Upper lobe of left lung (tissue), 4 donors: ENCODE measurements around the gene AP1B1.

Source experiments
- CTCF ChIP-seq, 6 experiments: fragments of 450-650 bp in 4 of 6; fragments of 200-600 bp in 2 of 6; sonication (generic) in 2 of 6; IDR thresholded peaks; one replicate each; pipeline ENCODE4 v1.5.1; 2016 to 2019; ENCODE audit warnings: antibody characterized with exemption in 6 of 6
- EP300 ChIP-seq, 4 donors: sonication (generic); formaldehyde crosslinking; IDR thresholded peaks; one replicate each; pipeline ENCODE4 v1.5.1; 2017; ENCODE audit warnings: antibody characterized with exemption in 4 of 4, control low read depth in 2 of 4
- POLR2A ChIP-seq, 4 donors: fragments of 450-650 bp; IDR thresholded peaks; one replicate each; pipeline ENCODE4 v1.5.1; 2016 to 2017; ENCODE audit warnings: antibody characterized with exemption in 4 of 4, mild to moderate bottlenecking in 2 of 4
- POLR2AphosphoS5 ChIP-seq, 2 donors: sonication (generic); formaldehyde crosslinking; IDR thresholded peaks; one replicate each; pipeline ENCODE4 v1.5.1; 2017; ENCODE audit warnings: antibody characterized with exemption in 2 of 2

GRCh38 chr22:29306835-29307595, 81.4 kb downstream of the AP1B1 start:
- TF ChIP-seq CTCF (IDR thresholded peaks at IDR 0.05) (peak in 4 of 6 experiments; percentile 6 to 28 (median 18)), POLR2AphosphoS5 (IDR thresholded peaks at IDR 0.05) (peak in 1 of 2 donors; percentile 46), EP300 (IDR thresholded peaks at IDR 0.05) (no peak), POLR2A (IDR thresholded peaks at IDR 0.05) (peak in 2 of 4 donors; percentile 19 to 59)
